GM21447 (cell line): Measurements from ENCODE around the gene GPAT3.
"Not testable (repeated sequence)": the region's sequence is repeated elsewhere in the genome, so short reads cannot be mapped to it uniquely, and the experiment has no call there.

ENCODE experiments used
- ATAC-seq: cut with Tn5 transposase; IDR thresholded peaks from one replicate; pipeline ENCODE4 v1.9.1; 2021; ENCODE audit not compliant: unreplicated experiment

The GPAT3 gene

GRCh38 chr4:83591730-83592129 lies 55.8 kb downstream of the GPAT3 start:
- ATAC-seq: no peak

DNA sequence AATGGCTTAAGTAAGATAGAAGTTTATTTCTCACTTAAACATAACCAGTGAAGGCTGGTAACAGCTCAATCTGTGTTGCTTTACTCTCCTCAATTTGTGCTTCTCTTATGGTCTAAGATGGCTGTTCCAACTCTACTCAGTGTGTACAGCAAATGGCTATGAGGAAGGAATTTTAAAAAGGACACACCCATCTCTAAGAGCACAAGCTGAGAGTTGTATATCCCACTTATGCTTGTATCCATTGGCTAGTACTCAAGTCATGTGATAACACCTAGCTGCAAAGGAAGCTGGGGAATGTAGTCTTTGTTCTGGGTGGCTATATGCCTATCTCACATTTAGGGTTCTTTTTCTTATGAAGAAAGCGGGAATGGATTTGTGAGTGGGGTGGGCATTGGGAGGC lies 63.3 kb downstream of the GPAT3 start:
- ATAC-seq: peak; percentile 66

- ATAC-seq: no peak
Observed at GRCh38 chr4:83603129-83603528, 67.2 kb downstream of the GPAT3 start.

DNA sequence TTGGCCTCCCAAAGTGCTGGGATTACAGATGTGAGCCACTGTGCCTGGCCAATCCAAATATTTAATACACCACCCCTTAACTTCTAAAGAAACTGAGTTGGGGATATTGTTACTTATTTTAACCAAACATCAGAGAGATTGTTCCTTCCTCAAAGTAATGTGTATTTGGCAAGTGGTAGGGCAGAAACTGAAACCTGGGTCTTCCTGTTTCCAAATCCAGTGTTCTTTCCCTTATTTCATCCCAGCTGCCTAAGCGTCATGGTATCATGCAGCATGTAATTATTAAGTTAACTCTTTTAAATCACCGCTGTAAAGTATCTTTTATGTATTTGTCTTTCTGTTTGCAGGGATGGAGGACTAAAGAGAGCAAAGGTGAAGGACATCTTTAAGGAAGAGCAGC lies 68.4 kb downstream of the GPAT3 start:
- no peak for ATAC-seq

GRCh38 chr4:83605210-83605609 lies 69.3 kb downstream of the GPAT3 start:
- no peak for ATAC-seq

DNA sequence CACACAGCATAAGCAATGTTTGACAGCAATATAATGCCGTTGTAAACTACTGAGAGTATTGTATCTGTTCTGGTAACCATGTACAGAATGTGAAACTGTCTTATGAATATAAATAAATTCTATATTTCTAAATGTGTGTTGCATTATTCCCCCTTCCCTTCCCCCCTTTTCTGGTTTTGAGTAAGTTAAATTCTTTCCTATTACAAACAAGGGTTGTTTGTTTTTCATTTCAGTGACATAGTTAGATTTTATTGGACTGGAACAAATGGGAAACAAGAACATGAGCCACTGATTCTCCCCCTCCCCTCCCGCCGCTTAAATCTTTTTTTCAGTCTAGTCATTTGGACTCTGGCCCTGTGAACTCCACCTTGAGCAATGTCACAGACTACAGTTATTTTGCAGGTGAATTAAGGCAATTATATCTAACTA lies 69.8 kb downstream of the GPAT3 start:
- no peak for ATAC-seq

- no peak for ATAC-seq
Observed at GRCh38 chr4:83606460-83606859, 70.6 kb downstream of the GPAT3 start.

DNA sequence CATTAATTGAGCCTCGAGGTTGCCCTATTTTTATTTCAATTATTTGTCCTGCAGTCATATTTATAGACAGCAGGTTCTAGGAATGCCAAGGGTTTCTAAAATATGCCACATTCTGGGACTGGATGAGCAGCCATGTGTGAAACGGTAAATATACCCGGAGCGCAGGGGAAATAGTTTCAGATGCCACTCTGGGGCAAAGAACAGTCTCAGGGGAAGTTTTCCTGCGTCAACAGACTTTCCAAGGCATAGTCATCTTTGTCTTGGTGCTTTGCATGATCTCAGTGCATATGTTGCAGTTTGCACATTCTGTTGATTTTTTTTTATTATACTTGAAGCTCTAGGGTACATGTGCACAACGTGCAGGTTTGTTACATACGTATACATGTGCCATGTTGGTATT lies 71.0 kb downstream of the GPAT3 start:
- no peak for ATAC-seq

DNA sequence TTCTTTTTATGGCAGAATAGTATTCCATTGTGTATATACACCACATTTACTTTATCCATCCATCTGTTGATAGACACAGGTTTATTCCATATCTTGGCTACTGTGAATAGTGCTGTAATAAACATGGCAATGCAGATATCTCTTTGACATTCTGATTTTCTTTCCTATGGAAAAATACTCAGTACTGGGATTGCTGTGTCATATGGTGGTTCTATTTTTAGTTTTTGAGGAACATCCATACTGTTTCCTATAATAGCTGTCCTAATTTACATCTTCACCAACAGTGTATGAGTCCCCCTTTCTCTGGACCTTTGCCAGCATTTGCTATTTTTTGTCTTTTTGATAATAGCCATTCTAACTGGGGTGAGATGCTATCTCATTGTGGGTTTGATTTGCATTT lies 73.5 kb downstream of the GPAT3 start:
- ATAC-seq: no peak

DNA sequence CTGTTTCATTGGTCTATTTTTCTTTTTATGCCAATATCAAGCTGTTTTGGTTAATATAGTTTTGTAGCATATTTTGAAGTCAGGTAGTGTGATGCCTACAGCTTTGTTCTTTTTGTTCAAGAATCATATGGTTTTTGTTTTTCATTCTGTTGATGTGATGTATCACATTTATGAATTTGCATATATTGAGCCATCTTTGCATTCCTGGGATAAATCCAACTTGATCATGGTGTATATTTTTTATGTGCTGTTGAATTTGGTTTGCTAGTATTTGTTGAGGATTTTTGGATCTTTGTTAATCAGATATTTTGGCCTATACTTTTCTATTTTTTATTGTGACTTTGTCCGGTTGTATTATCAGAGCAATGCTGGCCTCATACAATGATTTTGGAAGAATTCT lies 74.8 kb downstream of the GPAT3 start:
- ATAC-seq: no peak

DNA sequence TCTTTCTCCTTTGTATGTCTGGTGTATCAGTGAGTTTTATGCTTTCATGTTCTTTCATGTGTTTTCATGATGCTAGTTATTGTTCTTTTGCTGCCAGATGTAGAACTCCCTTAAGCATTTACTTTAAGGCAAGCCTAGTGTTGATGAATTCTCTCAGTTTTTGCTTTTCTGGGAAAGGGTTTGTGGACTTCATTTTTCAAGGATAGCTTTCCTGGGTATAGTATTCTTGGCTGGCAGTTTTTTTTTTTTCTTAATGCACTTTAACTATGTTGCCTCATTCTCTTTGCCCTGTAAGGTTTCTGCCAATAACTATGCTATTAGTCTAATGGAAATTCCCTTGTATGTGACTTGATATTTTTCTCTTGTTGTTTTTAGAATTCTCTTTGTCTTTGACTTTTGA lies 77.1 kb downstream of the GPAT3 start:
- no peak for ATAC-seq

GRCh38 chr4:83613994-83614393 lies 78.1 kb downstream of the GPAT3 start:
- no peak for ATAC-seq

- no peak for ATAC-seq
Observed at GRCh38 chr4:83616252-83616651, 80.3 kb downstream of the GPAT3 start.

DNA sequence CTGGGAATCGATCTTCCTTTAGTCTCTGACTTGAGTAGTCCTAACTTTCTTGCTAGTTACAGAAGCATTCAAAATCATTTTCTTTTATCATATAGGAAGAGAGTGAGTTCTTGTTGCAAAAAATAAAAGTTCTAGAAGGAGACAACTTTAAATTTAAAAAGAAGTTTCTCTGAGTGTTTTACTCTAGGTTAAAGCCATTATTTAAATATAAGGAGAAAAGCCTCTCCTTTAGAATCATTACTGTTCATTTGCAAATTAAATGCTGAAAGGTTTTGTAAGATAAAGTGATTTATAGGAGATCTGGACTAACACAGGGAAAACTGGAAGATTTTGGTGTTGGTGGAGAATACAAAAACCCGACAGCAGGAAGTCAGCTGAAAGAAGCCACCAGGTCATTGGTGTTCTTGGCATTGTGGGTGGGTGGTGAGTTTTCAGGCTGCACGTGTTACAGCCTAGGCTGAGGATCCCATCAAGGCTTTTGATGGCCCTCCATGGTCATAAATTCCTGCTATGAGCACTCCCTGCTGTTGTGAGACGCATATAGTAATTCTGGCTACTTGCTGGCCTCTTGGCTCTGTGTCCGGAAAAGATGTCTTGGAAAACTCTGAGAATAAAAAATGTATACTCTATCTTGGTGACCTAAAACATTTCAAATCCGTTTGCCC lies 81.6 kb downstream of the GPAT3 start:
- ATAC-seq: no peak

DNA sequence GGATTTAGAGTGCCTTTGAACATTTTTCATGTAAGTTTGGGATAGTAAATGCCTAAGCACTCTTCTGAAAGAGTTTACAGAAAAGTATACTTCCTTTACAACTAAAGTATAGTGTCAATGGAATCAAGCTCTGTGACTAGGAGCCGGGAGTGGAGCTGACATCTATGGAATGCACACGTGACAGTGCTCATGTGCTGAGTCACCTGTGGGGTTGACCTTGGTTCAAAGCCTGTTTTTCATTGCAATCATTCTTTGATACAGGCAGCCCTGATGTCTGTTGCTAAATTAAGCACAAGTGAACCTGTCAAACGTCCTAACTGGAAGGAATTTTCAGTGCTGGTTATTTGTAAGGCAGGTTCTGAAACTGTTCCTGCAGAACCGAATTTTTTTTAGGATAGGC lies 82.5 kb downstream of the GPAT3 start:
- no peak for ATAC-seq

- no peak for ATAC-seq
Observed at GRCh38 chr4:83618991-83619645, 83.2 kb downstream of the GPAT3 start.

GRCh38 chr4:83622127-83622526 lies 86.2 kb downstream of the GPAT3 start:
- not testable (repeated sequence) for ATAC-seq

DNA sequence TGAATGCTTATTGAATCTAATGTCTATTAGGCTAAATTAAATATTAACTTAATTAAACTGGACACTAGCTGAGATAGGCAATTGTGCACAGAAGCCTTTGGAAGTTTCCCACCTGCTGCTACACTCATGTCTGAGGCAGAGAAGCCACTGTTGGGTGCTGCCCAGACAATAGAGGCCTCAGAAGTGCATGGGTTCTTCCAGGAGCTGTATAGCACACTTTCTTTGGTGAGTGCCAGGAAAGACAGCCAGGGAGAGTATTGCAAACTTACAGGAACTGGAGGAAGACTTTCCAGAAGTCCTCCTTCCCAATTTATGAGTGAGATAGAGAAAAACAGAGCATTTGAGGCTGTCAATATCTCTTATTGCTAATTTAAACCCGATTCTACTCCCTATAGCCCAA lies 89.9 kb downstream of the GPAT3 start:
- ATAC-seq: no peak

DNA sequence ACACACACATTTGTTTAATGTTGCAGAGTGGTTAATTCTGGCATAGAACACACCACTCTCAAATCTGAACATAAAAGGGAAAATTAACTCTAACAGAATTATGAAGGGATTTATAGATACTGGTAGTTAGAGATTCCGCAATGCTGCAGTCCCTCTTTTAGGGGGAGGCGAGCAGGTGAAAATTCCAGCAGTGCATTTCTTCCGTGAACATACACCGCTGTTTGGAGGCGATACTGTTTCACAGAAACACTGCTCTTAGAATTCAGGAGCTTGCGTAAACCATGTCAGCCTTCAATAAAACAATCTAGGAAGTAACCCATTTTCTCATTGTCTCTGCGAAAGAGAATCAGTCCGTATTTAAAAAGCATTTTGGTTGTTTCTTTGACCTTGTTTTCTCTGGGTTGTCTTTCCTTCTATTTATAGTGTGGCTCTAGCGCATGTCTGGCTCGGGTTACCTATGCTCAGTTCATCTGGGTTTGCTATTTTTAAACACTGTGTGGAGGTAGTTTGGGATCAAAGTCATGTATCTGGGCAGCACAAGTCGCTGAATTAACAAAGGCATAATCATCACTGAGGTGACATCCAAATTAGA lies 90.4 kb downstream of the GPAT3 start:
- ATAC-seq: no peak

- ATAC-seq: no peak
Observed at GRCh38 chr4:83629945-83630721, 94.2 kb downstream of the GPAT3 start.

- no peak for ATAC-seq
Observed at GRCh38 chr4:83631066-83631465, 95.2 kb downstream of the GPAT3 start.

GRCh38 chr4:83636930-83637329 lies 101.0 kb downstream of the GPAT3 start:
- no peak for ATAC-seq
